Brain pericyte (primary cell): ENCODE data around the gene ZNF789.
"Not testable (repeated sequence)": the region's sequence is repeated elsewhere in the genome, so short reads cannot be mapped to it uniquely, and the experiment has no call there.

Source experiments
- DNase-seq: peaks from one replicate; pipeline ENCODE4 v3.0.0-alpha.2; 2012; ENCODE audit warnings: low read depth, low spot score

ZNF789 gene

DNA sequence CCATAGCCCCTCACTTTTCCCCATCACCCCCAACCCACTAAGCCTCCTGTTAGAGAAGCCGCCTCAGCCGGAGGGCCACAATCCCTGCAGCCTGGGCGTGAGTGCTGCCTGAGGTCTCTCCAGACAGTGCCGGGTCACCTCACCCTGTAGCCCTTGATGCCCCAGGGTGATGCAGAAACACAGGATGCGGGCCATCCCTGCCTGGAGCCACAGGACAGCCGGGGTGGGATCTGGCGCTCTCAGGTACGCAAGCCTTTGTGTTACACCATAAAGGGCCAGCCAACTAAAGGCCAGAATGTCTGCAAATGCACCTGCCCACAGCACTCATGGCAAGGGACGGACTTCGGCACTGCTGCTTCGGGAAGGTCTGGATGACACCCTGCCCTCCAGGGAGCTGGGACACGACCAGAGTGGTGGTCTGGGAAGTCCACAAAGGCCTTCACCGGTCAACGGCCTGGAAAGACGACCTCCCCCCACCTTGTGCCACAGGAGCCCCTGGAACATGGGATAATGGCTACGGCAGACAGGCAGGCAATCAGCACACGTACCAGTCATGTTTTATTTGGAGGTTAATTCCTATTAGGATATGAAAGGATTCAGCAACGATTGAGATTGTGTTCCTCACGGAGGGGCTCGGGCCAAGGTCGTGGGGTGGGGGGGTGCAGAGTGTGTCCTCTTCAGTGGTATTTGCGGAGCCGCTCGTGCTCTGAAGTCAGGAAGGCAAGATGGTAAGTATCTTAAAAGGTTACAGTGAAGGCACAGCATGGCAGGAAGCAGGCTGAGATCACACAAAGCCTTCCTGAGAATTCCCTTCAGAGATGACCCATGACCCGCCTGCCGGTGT is 14.8 kb upstream of the ZNF789 start:
- DNase-seq = no peak

- no peak for DNase-seq
Measured at GRCh38 chr7:99459087-99459486, 13.6 kb upstream of the ZNF789 start.

DNA sequence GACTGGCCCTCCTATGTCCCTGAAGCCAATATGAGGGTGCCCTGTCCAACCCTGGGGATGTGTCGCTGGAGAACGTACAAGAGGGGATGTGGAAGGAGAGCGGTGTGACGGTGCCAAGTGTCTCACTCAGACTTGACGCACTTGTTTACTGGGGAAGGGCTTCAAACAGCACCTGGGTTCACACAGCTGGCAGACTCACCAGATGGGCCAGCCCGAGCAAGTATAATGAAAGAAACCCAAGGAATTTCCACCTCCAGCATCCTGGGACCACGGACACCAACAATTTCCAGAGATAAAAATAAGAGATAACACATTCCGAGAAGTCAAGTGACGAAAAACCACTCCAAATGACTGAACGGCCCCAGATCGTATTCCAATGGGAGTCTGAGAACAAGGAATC is 12.0 kb upstream of the ZNF789 start:
- no peak for DNase-seq

DNA sequence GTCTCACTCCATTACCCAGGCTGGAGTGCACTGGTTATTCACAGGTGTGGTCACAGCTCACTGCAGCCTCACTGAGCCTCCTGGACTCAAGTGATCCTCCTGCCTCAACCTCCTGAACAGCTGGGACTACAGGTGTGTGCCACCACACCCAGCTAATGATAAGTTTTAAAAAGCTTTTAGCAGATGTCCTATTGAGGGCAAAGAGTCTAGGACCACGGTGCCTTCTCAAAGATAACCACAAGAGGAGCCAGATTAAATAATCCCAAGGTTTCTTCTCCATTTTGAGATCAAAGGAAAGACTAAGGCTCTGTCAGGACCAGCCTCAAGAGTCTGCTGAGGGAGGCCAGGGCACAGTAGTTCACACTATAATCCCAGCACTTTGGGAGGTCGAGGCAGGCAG is 11.5 kb upstream of the ZNF789 start:
- DNase-seq = no peak

- DNase-seq = no peak
Measured at GRCh38 chr7:99465421-99465768, 7.3 kb upstream of the ZNF789 start.

DNA sequence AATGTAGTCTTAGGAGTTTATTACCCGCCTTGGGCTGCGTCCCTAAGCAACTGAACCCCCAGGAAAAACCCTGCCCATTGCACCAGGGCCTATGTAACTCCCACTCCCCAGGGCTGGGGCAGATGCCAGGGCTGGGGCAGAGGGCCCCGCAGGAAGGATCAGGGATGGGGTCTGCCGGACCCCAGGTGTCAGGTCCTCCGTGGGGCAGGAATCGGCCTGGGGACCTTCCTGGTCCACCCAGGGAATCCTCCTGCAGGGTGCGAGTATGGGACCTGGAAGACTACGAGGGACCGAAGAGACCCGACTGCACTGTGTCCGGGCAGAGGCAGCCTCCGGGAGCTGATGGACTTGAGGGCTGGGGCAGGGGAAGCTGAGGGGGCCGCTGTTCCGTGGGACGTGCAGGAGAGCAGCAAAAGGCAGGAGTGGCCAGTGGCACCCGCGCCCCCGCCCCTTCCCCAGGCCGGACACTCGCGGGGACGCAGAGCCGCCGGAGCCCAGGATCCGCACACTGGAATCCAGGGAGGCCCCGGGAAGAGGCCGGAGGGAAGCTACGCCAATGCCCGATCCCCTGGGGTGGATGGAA is 4.3 kb upstream of the ZNF789 start:
- DNase-seq = no peak

- DNase-seq = no peak
Measured at GRCh38 chr7:99469381-99470065, 3.2 kb upstream of the ZNF789 start.

GRCh38 chr7:99473315-99473596 is 566 bp downstream of the ZNF789 start:
- no peak for DNase-seq

GRCh38 chr7:99476107-99476506 is 3.4 kb downstream of the ZNF789 start:
- no peak for DNase-seq

GRCh38 chr7:99478464-99479440 is 6.1 kb downstream of the ZNF789 start:
- no peak for DNase-seq

DNA sequence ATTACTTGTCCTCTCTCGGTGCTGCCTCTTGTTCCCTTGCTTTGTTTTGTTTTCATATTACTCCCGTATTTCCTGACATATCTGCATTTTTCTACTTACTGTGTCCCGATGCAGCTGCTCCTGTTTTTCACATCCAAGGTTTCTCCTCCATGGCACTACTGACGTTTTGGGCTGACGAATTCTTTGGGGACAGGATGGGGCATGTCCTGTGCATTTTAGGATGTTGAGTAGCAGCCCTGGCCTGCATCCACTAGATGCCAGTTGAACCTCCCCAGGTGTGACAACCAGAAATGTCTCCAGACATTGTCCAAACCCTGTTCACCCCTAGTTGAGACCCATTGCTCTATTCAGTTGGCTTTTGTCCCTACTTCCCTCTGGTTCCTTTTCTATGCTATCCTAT is 12.4 kb downstream of the ZNF789 start:
- no peak for DNase-seq

- DNase-seq = no peak
Measured at GRCh38 chr7:99489235-99489634, 16.5 kb downstream of the ZNF789 start.

GRCh38 chr7:99490878-99491277 is 18.2 kb downstream of the ZNF789 start:
- no peak for DNase-seq

GRCh38 chr7:99493823-99494222 is 21.1 kb downstream of the ZNF789 start:
- DNase-seq = no peak

- DNase-seq = no peak
Measured at GRCh38 chr7:99497766-99498545, 25.3 kb downstream of the ZNF789 start.

- DNase-seq = no peak
Measured at GRCh38 chr7:99498546-99498944, 25.9 kb downstream of the ZNF789 start.

- DNase-seq = no peak
Measured at GRCh38 chr7:99499371-99499720, 26.7 kb downstream of the ZNF789 start.

GRCh38 chr7:99499721-99500636 is 27.3 kb downstream of the ZNF789 start, which contains the start of gene ZNF394:
TSS of gene ZNF394 (minus strand) at chr7:99500281. CDS start at chr7:99500093, 188 bp downstream.
- peak; percentile 59 for DNase-seq

GRCh38 chr7:99500637-99501009 is 27.9 kb downstream of the ZNF789 start:
- DNase-seq = no peak

DNA sequence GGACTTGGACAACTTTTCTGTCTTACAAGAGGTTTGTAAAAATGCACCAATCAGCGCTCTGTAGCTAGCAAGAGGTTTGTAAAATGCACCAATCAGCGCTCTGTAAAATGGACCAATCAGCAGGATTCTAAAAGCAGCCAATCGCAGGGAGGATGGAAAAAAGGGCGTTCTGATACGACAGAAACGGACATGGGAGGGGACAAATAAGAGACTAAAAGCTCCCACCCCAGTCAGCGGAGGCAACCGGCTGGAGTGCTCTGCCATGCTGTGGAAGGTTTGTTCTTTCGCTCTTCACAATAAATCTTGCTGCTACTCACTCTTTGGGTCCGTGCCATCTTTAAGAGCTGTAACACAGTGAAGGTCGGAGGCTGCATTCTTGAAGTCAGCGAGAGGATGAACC is 28.5 kb downstream of the ZNF789 start:
- not testable (repeated sequence) for DNase-seq
